ENCODE data around the gene CCDC142.
A peak's percentile ranks its signal among the peaks of the same experiment; 100 is the strongest.

DNA sequence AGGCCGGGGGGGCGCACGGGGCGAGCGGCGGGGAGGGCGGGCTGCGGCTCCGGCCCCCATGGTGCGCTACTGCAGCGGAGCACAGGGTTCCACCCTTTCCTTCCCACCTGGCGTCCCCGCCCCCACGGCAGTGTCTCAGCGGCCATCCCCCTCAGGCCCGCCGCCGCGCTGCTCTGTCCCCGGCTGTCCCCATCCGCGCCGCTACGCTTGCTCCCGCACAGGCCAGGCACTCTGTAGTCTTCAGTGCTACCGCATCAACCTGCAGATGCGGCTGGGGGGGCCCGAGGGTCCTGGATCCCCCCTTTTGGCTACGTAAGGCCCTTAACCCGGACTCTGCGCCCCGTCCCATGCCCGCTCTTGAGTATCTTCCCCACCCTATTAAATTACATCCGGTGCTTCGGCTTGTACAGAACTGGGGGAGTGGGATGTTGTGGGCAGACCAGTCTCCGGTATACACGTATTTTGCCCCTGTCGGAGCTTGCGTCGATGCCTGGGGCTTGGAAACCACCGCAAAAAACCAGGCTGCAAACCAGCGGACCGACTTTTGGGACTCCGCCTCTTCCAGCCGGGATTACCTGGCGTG is 25.2 kb downstream of the CCDC142 start:
- TF ChIP-seq POLR2A (IDR thresholded peaks at IDR 0.05) = peak; percentile 95
- TF ChIP-seq, protein P1, sequence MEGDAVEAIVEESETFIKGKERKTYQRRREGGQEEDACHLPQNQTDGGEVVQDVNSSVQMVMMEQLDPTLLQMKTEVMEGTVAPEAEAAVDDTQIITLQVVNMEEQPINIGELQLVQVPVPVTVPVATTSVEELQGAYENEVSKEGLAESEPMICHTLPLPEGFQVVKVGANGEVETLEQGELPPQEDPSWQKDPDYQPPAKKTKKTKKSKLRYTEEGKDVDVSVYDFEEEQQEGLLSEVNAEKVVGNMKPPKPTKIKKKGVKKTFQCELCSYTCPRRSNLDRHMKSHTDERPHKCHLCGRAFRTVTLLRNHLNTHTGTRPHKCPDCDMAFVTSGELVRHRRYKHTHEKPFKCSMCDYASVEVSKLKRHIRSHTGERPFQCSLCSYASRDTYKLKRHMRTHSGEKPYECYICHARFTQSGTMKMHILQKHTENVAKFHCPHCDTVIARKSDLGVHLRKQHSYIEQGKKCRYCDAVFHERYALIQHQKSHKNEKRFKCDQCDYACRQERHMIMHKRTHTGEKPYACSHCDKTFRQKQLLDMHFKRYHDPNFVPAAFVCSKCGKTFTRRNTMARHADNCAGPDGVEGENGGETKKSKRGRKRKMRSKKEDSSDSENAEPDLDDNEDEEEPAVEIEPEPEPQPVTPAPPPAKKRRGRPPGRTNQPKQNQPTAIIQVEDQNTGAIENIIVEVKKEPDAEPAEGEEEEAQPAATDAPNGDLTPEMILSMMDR (IDR thresholded peaks at IDR 0.05) = no peak

Measured in prostate gland (tissue), 2 donors.